Heart left ventricle (tissue), 16 donors: Measurements from ENCODE around the gene ZNF880. TPM values are rescaled to one million over a fixed set of nuclear protein-coding genes. Genes with fewer than 3 reads are reported as not detected.

ENCODE experiments used
- ATAC-seq, 4 donors: fragments of 200-7000 bp; cut with Tn5 transposase; one replicate each; pipeline ENCODE4 v1.9.1; 2020 to 2022; ENCODE audit warnings: moderate library complexity in 4 of 4, mild to moderate bottlenecking in 3 of 4, moderate number of reproducible peaks in 1 of 4
- DNase-seq, 5 donors: peaks; one replicate each; pipeline ENCODE4 v3.0.0-alpha.2; 2020
- H3K27ac ChIP-seq, 12 donors: fragments of 200-600 bp; sonication (generic) in 4 of 12; one replicate each; pipeline versions ENCODE4 v1.5.0 to v1.8.0; 2016 to 2022; ENCODE audit warnings: mild to moderate bottlenecking in 2 of 12
- H3K27me3 ChIP-seq, 9 donors: fragments of 200-600 bp; sonication (generic) in 2 of 9; one replicate each; pipeline versions ENCODE4 v1.5.1 to v1.8.0; 2016 to 2022; ENCODE audit warnings: mild to moderate bottlenecking in 3 of 9
- H3K36me3 ChIP-seq, 9 donors: fragments of 200-600 bp; sonication (generic) in 2 of 9; one replicate each; pipeline versions ENCODE4 v1.5.0 to v1.8.0; 2018 to 2022; ENCODE audit warnings: mild to moderate bottlenecking in 2 of 9
- H3K4me1 ChIP-seq, 12 donors: fragments of 200-600 bp; sonication (generic) in 4 of 12; one replicate each; pipeline versions ENCODE4 v1.5.0 to v1.8.0; 2016 to 2022; ENCODE audit warnings: mild to moderate bottlenecking in 3 of 12
- H3K4me3 ChIP-seq, 12 donors: fragments of 200-600 bp; sonication (generic) in 4 of 12; one replicate each; pipeline versions ENCODE4 v1.5.0 to v1.8.0; 2017 to 2022; ENCODE audit warnings: mild to moderate bottlenecking in 9 of 12, moderate library complexity in 4 of 12
- H3K9me3 ChIP-seq, 12 donors: fragments of 200-600 bp; sonication (generic) in 4 of 12; one replicate each; pipeline versions ENCODE4 v1.5.0 to v1.8.0; 2016 to 2022; ENCODE audit warnings: mild to moderate bottlenecking in 1 of 12
- CTCF ChIP-seq, 12 donors: fragments of 200-600 bp; sonication (generic) in 4 of 12; IDR thresholded peaks; one replicate each; pipeline versions ENCODE4 v1.5.0 to v1.8.0; 2018 to 2022; ENCODE audit warnings: antibody characterized with exemption in 12 of 12, mild to moderate bottlenecking in 5 of 12
- POLR2A ChIP-seq, 2 donors: fragments of 450-650 bp; IDR thresholded peaks; one replicate each; pipeline ENCODE4 v1.6.1; 2017; ENCODE audit warnings: antibody characterized with exemption in 2 of 2, mild to moderate bottlenecking in 2 of 2, moderate library complexity in 2 of 2
- WGBS, 4 donors: extraction: QIAGEN DNeasy Blood & Tissue Kit in 2 of 4; methylation state at CpG; one replicate each; pipeline versions ENCODE4 v1.1.5 to v1.1.7; 2013 to 2018; 5-methylcytosine and 5-hydroxymethylcytosine counted together
- intact Hi-C, 10 donors: fragments of 100-400 bp; cut with DNase I; formaldehyde crosslinking; loops; one replicate each; pipeline versions ENCODE4 v1.11.1 to v1.14.2; 2022
- polyA plus RNA-seq, 2 donors: library from polyadenylated mRNA; stranded (reverse); fragments of 200-250 nt; gene quantifications; one replicate each; pipeline ENCODE4 v1.2.3, GENCODE V29; 2013
- total RNA-seq, 9 donors: library from RNA; depleted of rRNA in 2 of 9; stranded (reverse); fragments of >200 nt in 2 of 9; fragmentation: NEBNext Ultra II Directional in 3 of 9; extraction: Animal tissue kit (Norgen Biotek cat#: 25700) in 3 of 9; gene quantifications; one replicate each; pipeline versions ENCODE4 v1.1.0 to v1.2.4, GENCODE V29; 2016 to 2023
- donor health status: ischemic (EF 13 %, LVEDD 7.1; RV severe dilation, severe dysfunction).
- donor health status: healthy with polysubstance abuse.
- donor health status: DM: no; HTN: yes; CAD: no.
- donor health status: DM: no; HTN: no; CAD: no.
- donor health status: ischemic (EF 25% LVEDD 6.9; RV normal size, moderate dysfunction).
- donor health status: ischemic (EF 25% LVEDD 5.7; RV mildly dilated, moderate dysfunction).
- donor health status: healthy.
- donor health status: DM: yes; HTN: yes; CAD: no.
- donor health status: ischemic (EF 35%, LVEDD 5.7; RV mildly dilated, moderate dysfunction).
- donor health status: nonischemic (EF 11% LVEDD 7.7; RV severe dilation, severe dysfunction).
- donor health status: DM: yes; HTN: yes; CAD: no.
- donor health status: PGD.
- donor health status: ischemic (EF 29% LVEDD 5.4; RV normal size, mild dysfunction).
- donor health status: nonischemic (EF 23%, LVEDD 6.1; RV moderate dilation, normal function).

Gene ZNF880
- total and polyA plus RNA-seq, 11 donors = 11.4 to 30.6 (median 17.0) TPM

GRCh38 chr19:52343548-52343947 is 26.2 kb upstream of the ZNF880 start:
- intact Hi-C loops = loop anchor here in 4 of 10 donors (5.0 to 10.0 kb wide), 3 partner anchors 231 to 404 kb away; partner anchors contain the start of gene ZNF701 (in 1 of the 4)
- TF ChIP-seq CTCF (IDR thresholded peaks at IDR 0.05) (peak; percentile 48 to 77 (median 62)), POLR2A (IDR thresholded peaks at IDR 0.05) (no peak)
- peak overlapping the region in 1 of 12 donors; percentile 44 for H3K27ac ChIP-seq
- peaks cover 0 to 13% (median 10%) of the 10 kb centered on the region in 9 donors for H3K36me3 ChIP-seq
- H3K9me3 ChIP-seq = peaks cover 0 to 6% (median 0%) of the 10 kb centered on the region in 12 donors
- H3K27me3 ChIP-seq = no peaks in the 10 kb centered on the region
- 13 to 17% (median 15%) methylated on average over 7 to 8 of the region's 8 CpGs for WGBS, 4 donors
- H3K4me1 ChIP-seq = peaks cover 0 to 8% (median 0%) of the 10 kb centered on the region in 12 donors
- no peak overlapping the region for H3K4me3 ChIP-seq
- DNase-seq (peak in 4 of 5 donors; percentile 50 to 65 (median 61)), ATAC-seq (peak in 3 of 4 donors; percentile 48 to 75 (median 75))

GRCh38 chr19:52345162-52345561 is 24.6 kb upstream of the ZNF880 start:
- Histone ChIP-seq H3K36me3 (peaks cover 0 to 29% (median 22%) of the 10 kb centered on the region in 9 donors), H3K4me1 (peaks cover 0 to 8% (median 0%) of the 10 kb centered on the region in 12 donors), H3K9me3 (peaks cover 0 to 14% (median 0%) of the 10 kb centered on the region in 12 donors), H3K27ac (no peak overlapping the region), H3K4me3 (no peak overlapping the region), H3K27me3 (no peaks in the 10 kb centered on the region)
- ATAC-seq (no peak), DNase-seq (no peak)
- TF ChIP-seq POLR2A (IDR thresholded peaks at IDR 0.05) (no peak), CTCF (IDR thresholded peaks at IDR 0.05) (no peak)
- 83 to 85% (median 84%) methylated on average over 6 of the region's 6 CpGs for WGBS, 4 donors
- intact Hi-C loops = loop anchor here in 3 of 10 donors (10.0 kb wide), 2 partner anchors 230 to 400 kb away; partner anchors contain the start of gene ZNF701 (in 1 of the 3)

GRCh38 chr19:52351512-52351911 is 18.2 kb upstream of the ZNF880 start:
- H3K9me3 ChIP-seq = peaks cover 0 to 38% (median 0%) of the 10 kb centered on the region in 12 donors
- H3K4me3 ChIP-seq = no peak overlapping the region
- no peak for DNase-seq
- H3K27me3 ChIP-seq = no peaks in the 10 kb centered on the region
- intact Hi-C loops = no loop called here
- H3K36me3 ChIP-seq = peaks cover 0 to 78% (median 54%) of the 10 kb centered on the region in 9 donors
- TF ChIP-seq POLR2A (IDR thresholded peaks at IDR 0.05) (no peak), CTCF (IDR thresholded peaks at IDR 0.05) (no peak)
- WGBS, 4 donors = 75 to 79% (median 77%) methylated on average over 9 of the region's 9 CpGs
- no peak overlapping the region for H3K27ac ChIP-seq
- H3K4me1 ChIP-seq = no peaks in the 10 kb centered on the region
- ATAC-seq = no peak

- no peak for DNase-seq
- Histone ChIP-seq H3K4me1 (peaks cover 0 to 9% (median 7%) of the 10 kb centered on the region in 12 donors), H3K27ac (no peak overlapping the region), H3K4me3 (no peak overlapping the region), H3K36me3 (peaks cover 6 to 59% (median 19%) of the 10 kb centered on the region in 9 donors), H3K9me3 (peaks cover 0 to 82% (median 52%) of the 10 kb centered on the region in 12 donors), H3K27me3 (no peaks in the 10 kb centered on the region)
- 97 to 99% (median 98%) methylated on average over 8 of the region's 8 CpGs for WGBS, 4 donors
- intact Hi-C loops = no loop called here
- ATAC-seq = no peak
- TF ChIP-seq POLR2A (IDR thresholded peaks at IDR 0.05) (no peak), CTCF (IDR thresholded peaks at IDR 0.05) (no peak)
These were observed 3.3 kb upstream of the ZNF880 start for GRCh38 chr19:52366414-52366824.
